Measurements from ENCODE around the gene SLC14A1.

SLC14A1 gene

DNA sequence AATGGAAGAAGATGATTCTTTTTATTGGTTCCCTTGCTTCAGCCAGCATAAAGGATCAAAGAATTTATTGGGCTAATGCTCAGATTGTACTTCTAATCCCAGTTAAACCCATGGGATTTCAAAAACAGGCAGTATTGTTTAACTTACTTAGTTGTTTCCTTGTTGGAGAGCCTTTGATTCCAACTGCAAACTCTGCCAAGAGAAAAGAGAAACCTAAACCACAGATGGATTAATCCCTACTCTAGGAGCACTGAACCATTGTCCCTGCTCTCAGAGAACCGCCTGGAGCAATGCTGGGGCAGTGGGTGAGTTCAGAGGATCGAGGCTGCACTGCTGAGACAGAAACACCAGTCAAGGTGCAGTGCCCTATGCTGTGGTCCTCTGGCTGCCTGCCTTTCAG, 56.6 kb downstream of the SLC14A1 start:
- no peak overlapping the region for H3K9ac ChIP-seq (ENCODE audit: low read length)
- no peaks in the 10 kb centered on the region for H3K27me3 ChIP-seq (ENCODE audit: control insufficient read depth, insufficient read depth, low read length)
- H3K9me3 ChIP-seq (ENCODE audit: control insufficient read depth, insufficient read depth, low read depth, low read length): no peaks in the 10 kb centered on the region
- no peak overlapping the region for H3K4me3 ChIP-seq (ENCODE audit: low read depth, low read length)
- H3K36me3 ChIP-seq (ENCODE audit: control insufficient read depth, insufficient read depth, low read length): no peaks in the 10 kb centered on the region
- peaks cover 14% of the 10 kb centered on the region for H3K4me1 ChIP-seq (ENCODE audit: control insufficient read depth, insufficient read depth, low read length)
- H3K27ac ChIP-seq (ENCODE audit: low read depth, low read length): no peak overlapping the region

GRCh38 chr18:45782662-45783061, 58.7 kb downstream of the SLC14A1 start:
- Histone ChIP-seq H3K9ac (ENCODE audit: low read length) (no peak overlapping the region), H3K27ac (ENCODE audit: low read depth, low read length) (no peak overlapping the region), H3K4me1 (ENCODE audit: control insufficient read depth, insufficient read depth, low read length) (peaks cover 14% of the 10 kb centered on the region), H3K9me3 (ENCODE audit: control insufficient read depth, insufficient read depth, low read depth, low read length) (no peaks in the 10 kb centered on the region), H3K27me3 (ENCODE audit: control insufficient read depth, insufficient read depth, low read length) (no peaks in the 10 kb centered on the region), H3K4me3 (ENCODE audit: low read depth, low read length) (no peak overlapping the region), H3K36me3 (ENCODE audit: control insufficient read depth, insufficient read depth, low read length) (no peaks in the 10 kb centered on the region)

- Histone ChIP-seq H3K36me3 (ENCODE audit: control insufficient read depth, insufficient read depth, low read length) (no peaks in the 10 kb centered on the region), H3K4me3 (ENCODE audit: low read depth, low read length) (no peak overlapping the region), H3K9me3 (ENCODE audit: control insufficient read depth, insufficient read depth, low read depth, low read length) (no peaks in the 10 kb centered on the region), H3K4me1 (ENCODE audit: control insufficient read depth, insufficient read depth, low read length) (peaks cover 14% of the 10 kb centered on the region), H3K9ac (ENCODE audit: low read length) (no peak overlapping the region), H3K27ac (ENCODE audit: low read depth, low read length) (no peak overlapping the region), H3K27me3 (ENCODE audit: control insufficient read depth, insufficient read depth, low read length) (no peaks in the 10 kb centered on the region)
Measured at GRCh38 chr18:45783097-45784075, 59.4 kb downstream of the SLC14A1 start.

DNA sequence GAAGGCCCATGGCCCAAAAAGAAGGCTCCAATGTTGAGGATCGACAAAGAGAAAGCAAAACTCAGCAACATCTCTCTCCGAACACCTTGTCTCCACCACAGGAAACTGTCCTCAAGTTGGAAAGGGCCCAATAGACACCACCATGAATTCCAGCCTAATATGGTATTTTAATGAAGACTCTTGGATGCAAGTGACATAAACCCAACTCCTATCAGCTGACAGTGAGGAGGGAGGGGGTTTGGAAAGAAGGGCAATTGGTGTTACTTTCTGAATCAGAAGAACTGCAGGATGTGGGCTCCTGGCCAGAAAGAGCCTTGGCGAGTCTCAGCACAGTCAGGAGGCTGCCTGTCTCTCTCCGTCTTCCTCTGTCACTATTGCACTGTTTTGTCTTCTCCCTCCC, 61.2 kb downstream of the SLC14A1 start:
- no peak overlapping the region for H3K27ac ChIP-seq (ENCODE audit: low read depth, low read length)
- no peak overlapping the region for H3K9ac ChIP-seq (ENCODE audit: low read length)

GRCh38 chr18:45786941-45787340, 63.0 kb downstream of the SLC14A1 start:
- H3K9ac ChIP-seq (ENCODE audit: low read length): no peak overlapping the region
- H3K4me1 ChIP-seq (ENCODE audit: control insufficient read depth, insufficient read depth, low read length): peaks cover 14% of the 10 kb centered on the region
- no peaks in the 10 kb centered on the region for H3K36me3 ChIP-seq (ENCODE audit: control insufficient read depth, insufficient read depth, low read length)
- H3K9me3 ChIP-seq (ENCODE audit: control insufficient read depth, insufficient read depth, low read depth, low read length): no peaks in the 10 kb centered on the region
- no peak overlapping the region for H3K27ac ChIP-seq (ENCODE audit: low read depth, low read length)
- no peaks in the 10 kb centered on the region for H3K27me3 ChIP-seq (ENCODE audit: control insufficient read depth, insufficient read depth, low read length)
- no peak overlapping the region for H3K4me3 ChIP-seq (ENCODE audit: low read depth, low read length)

More for the DNA sequence above, 61.2 kb downstream of the SLC14A1 start:
- H3K4me3 ChIP-seq (ENCODE audit: low read depth, low read length): no peak overlapping the region
- no peaks in the 10 kb centered on the region for H3K27me3 ChIP-seq (ENCODE audit: control insufficient read depth, insufficient read depth, low read length)
- no peaks in the 10 kb centered on the region for H3K36me3 ChIP-seq (ENCODE audit: control insufficient read depth, insufficient read depth, low read length)
- H3K4me1 ChIP-seq (ENCODE audit: control insufficient read depth, insufficient read depth, low read length): peaks cover 14% of the 10 kb centered on the region
- H3K9me3 ChIP-seq (ENCODE audit: control insufficient read depth, insufficient read depth, low read depth, low read length): no peaks in the 10 kb centered on the region

GRCh38 chr18:45787346-45787745, 63.4 kb downstream of the SLC14A1 start:
- Histone ChIP-seq H3K27me3 (ENCODE audit: control insufficient read depth, insufficient read depth, low read length) (no peaks in the 10 kb centered on the region), H3K9me3 (ENCODE audit: control insufficient read depth, insufficient read depth, low read depth, low read length) (no peaks in the 10 kb centered on the region), H3K36me3 (ENCODE audit: control insufficient read depth, insufficient read depth, low read length) (no peaks in the 10 kb centered on the region), H3K4me1 (ENCODE audit: control insufficient read depth, insufficient read depth, low read length) (peaks cover 14% of the 10 kb centered on the region), H3K27ac (ENCODE audit: low read depth, low read length) (no peak overlapping the region), H3K4me3 (ENCODE audit: low read depth, low read length) (no peak overlapping the region), H3K9ac (ENCODE audit: low read length) (no peak overlapping the region)

GRCh38 chr18:45788861-45789260, 64.9 kb downstream of the SLC14A1 start:
- Histone ChIP-seq H3K27me3 (ENCODE audit: control insufficient read depth, insufficient read depth, low read length) (no peaks in the 10 kb centered on the region), H3K9me3 (ENCODE audit: control insufficient read depth, insufficient read depth, low read depth, low read length) (no peaks in the 10 kb centered on the region), H3K9ac (ENCODE audit: low read length) (no peak overlapping the region), H3K4me3 (ENCODE audit: low read depth, low read length) (no peak overlapping the region), H3K27ac (ENCODE audit: low read depth, low read length) (no peak overlapping the region), H3K4me1 (ENCODE audit: control insufficient read depth, insufficient read depth, low read length) (peaks cover under 1% of the 10 kb centered on the region; the same call in 1 of the 2 replicates), H3K36me3 (ENCODE audit: control insufficient read depth, insufficient read depth, low read length) (no peaks in the 10 kb centered on the region)

DNA sequence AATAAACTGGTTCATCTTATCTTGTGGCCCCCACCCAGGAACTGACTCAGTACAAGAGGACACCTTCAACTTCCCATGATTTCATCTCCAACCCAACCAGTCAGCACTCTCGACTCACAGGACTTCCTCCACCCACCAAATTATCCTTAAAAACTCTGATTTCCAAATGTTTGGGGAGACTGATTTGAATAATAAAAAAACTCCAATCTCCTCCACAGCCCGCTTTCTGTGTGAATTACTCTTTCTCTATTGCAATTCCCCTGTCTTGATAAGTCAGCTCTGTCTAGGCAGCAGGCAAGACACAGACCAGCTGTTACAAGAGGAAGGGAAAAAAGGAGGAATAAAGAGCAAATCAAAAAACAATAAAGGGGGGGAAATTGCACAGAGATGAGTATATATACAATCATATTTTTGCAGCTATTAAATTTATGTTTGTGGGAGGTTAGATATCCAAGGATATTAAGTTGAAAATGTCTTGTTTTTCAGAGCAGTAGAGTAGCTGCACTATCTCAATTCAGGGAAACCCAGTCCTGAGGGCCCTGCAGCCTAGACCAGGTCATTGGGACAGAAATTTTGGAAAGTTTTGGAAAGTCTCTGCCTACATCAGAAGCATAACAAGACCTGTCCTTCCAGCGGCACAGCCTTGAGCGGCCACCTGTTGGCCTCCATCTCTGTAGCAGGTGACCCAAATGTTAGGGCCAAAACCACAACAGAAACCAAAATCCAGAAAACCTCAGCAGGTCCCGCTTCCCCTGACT, 68.7 kb downstream of the SLC14A1 start:
- Histone ChIP-seq H3K4me1 (ENCODE audit: control insufficient read depth, insufficient read depth, low read length) (no peaks in the 10 kb centered on the region), H3K36me3 (ENCODE audit: control insufficient read depth, insufficient read depth, low read length) (no peaks in the 10 kb centered on the region), H3K27ac (ENCODE audit: low read depth, low read length) (no peak overlapping the region), H3K9ac (ENCODE audit: low read length) (no peak overlapping the region), H3K9me3 (ENCODE audit: control insufficient read depth, insufficient read depth, low read depth, low read length) (no peaks in the 10 kb centered on the region), H3K4me3 (ENCODE audit: low read depth, low read length) (no peak overlapping the region), H3K27me3 (ENCODE audit: control insufficient read depth, insufficient read depth, low read length) (no peaks in the 10 kb centered on the region)

GRCh38 chr18:45793264-45793965, 69.4 kb downstream of the SLC14A1 start:
- H3K27me3 ChIP-seq (ENCODE audit: control insufficient read depth, insufficient read depth, low read length): no peaks in the 10 kb centered on the region
- no peaks in the 10 kb centered on the region for H3K4me1 ChIP-seq (ENCODE audit: control insufficient read depth, insufficient read depth, low read length)
- no peak overlapping the region for H3K9ac ChIP-seq (ENCODE audit: low read length)
- H3K36me3 ChIP-seq (ENCODE audit: control insufficient read depth, insufficient read depth, low read length): no peaks in the 10 kb centered on the region
- H3K27ac ChIP-seq (ENCODE audit: low read depth, low read length): no peak overlapping the region
- H3K4me3 ChIP-seq (ENCODE audit: low read depth, low read length): no peak overlapping the region
- no peaks in the 10 kb centered on the region for H3K9me3 ChIP-seq (ENCODE audit: control insufficient read depth, insufficient read depth, low read depth, low read length)

DNA sequence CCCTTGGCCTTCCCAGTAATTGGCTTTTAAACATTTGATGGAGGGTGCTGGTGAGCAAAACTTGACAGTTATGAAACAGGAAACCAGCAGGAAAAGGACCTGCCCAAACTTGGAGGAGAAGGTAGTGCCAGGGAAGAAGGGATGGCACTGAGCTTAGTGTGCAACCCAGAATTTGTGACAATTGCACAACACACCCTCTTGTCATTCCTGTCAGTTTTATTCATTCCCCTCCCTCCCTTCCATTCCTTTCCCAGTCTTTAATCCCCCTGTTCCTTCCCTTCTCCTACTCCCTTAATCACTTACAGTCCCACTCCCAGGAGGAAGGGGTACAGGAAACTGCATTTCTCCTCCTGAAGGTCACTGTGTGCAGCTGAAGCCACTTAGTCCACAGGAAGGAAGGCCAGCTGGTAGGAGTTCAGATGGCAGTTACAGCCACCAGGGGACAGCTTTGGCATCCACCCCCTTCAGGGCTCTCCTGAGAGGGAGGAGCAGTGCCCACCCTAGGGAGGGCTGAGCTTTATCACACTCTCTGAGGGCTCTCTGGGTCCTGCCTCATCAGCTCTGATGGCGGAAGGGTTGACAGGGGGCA, 77.5 kb downstream of the SLC14A1 start:
- H3K9ac ChIP-seq (ENCODE audit: low read length): no peak overlapping the region
- H3K27me3 ChIP-seq (ENCODE audit: control insufficient read depth, insufficient read depth, low read length): no peaks in the 10 kb centered on the region
- H3K4me3 ChIP-seq (ENCODE audit: low read depth, low read length): no peak overlapping the region
- H3K27ac ChIP-seq (ENCODE audit: low read depth, low read length): no peak overlapping the region
- H3K36me3 ChIP-seq (ENCODE audit: control insufficient read depth, insufficient read depth, low read length): no peaks in the 10 kb centered on the region
- H3K9me3 ChIP-seq (ENCODE audit: control insufficient read depth, insufficient read depth, low read depth, low read length): peaks cover 20% of the 10 kb centered on the region
- 0 out of 2 replicates have a peak, but pooled peaks cover under 1% of the 10 kb centered on the region for H3K4me1 ChIP-seq (ENCODE audit: control insufficient read depth, insufficient read depth, low read length)

Measured in HUES6 (cell line).